HepG2 (cell line): ENCODE results near the gene ZNF446. TPM values are rescaled to one million over a fixed set of nuclear protein-coding genes. Genes with fewer than 3 reads are reported as not detected.
A peak's percentile ranks its signal among the peaks of the same experiment; 100 is the strongest.

Source experiments
- ATAC-seq: fragments of 200-7000 bp; cut with Tn5 transposase; 3 replicates; pipeline ENCODE4 v1.9.1; 2020; ENCODE audit warnings: mild to moderate bottlenecking, moderate library complexity
- BruUV-seq: library from RNA; stranded (reverse); fragments of 400-500 nt; replicated peaks from 2 replicates; lab custom pipeline; 2021; lab: Mats Ljungman, UMichigan
- CTCF ChIA-PET: fragments of 300-600 bp; formaldehyde crosslinking; extraction: SDS; loops from one replicate; lab custom pipeline; 2021; ENCODE audit warnings: low total read pairs, inconsistent platforms, low intra/inter-chr PET ratio; lab: Yijun Ruan, JAX
- POLR2A ChIA-PET: fragments of 350-600 bp; sonication (Branson Sonifier 250); formaldehyde crosslinking; loops from one replicate; lab custom pipeline; 2020; ENCODE audit warnings: antibody characterized with exemption, inconsistent platforms; lab: Yijun Ruan, JAX
- DNase-seq: peaks from one replicate; pipeline ENCODE4 v3.0.0-alpha.2; 2015; ENCODE audit warnings: low spot score
- FAIRE-seq: peaks from 3 replicates; lab custom pipeline; 2011; peaks lifted over from hg19 to GRCh38; lab: Jason Lieb, UNC
- H2AFZ ChIP-seq: one replicate; pipeline ENCODE4 v1.6.1; 2011; ENCODE audit warnings: low read length, inconsistent platforms
- H3K27ac ChIP-seq: fragments of 300-600 bp; 3 replicates; pipeline ENCODE4 v1.8.0; 2011; ENCODE audit warnings: mixed run types, mild to moderate bottlenecking, mixed read lengths, low read length, inconsistent platforms; ENCODE audit not compliant: insufficient read depth; ENCODE audit errors: extremely low read length
- H3K27me3 ChIP-seq, 2 experiments: fragments of 200-600 bp in 1 of 2; 2 replicates in 1 of 2; 3 replicates in 1 of 2; pipeline versions ENCODE4 v1.6.0 to v1.8.0; 2011; ENCODE audit warnings: low read length in 2 of 2, mild to moderate bottlenecking in 2 of 2, moderate library complexity in 2 of 2, inconsistent platforms in 1 of 2; ENCODE audit not compliant: insufficient read depth in 2 of 2, control insufficient read depth in 1 of 2
- H3K36me3 ChIP-seq, 2 experiments: fragments of 200-600 bp in 1 of 2; replicated peaks in 1 of 2; 2 replicates in 1 of 2; 3 replicates in 1 of 2; pipeline versions ENCODE4 v1.5.1 to v1.8.0; 2011; ENCODE audit warnings: low read length in 2 of 2, inconsistent platforms in 1 of 2; ENCODE audit not compliant: insufficient read depth in 2 of 2, control insufficient read depth in 1 of 2
- H3K4me1 ChIP-seq: 2 replicates; pipeline ENCODE4 v1.5.1; 2012; ENCODE audit warnings: low read length, inconsistent platforms; ENCODE audit not compliant: insufficient read depth
- H3K4me2 ChIP-seq: 2 replicates; pipeline ENCODE4 v1.6.0; 2011; ENCODE audit warnings: low read depth, low read length, inconsistent platforms
- H3K4me3 ChIP-seq, 3 experiments: fragments of 200-600 bp in 1 of 3; sonication (generic), shearing (Covaris generic) in 1 of 3; replicated peaks in 1 of 3; 2 replicates each; pipeline ENCODE4 v1.5.1; 2011 to 2016; ENCODE audit warnings: low read length in 3 of 3, inconsistent platforms in 2 of 3, low read depth in 2 of 3, mild to moderate bottlenecking in 2 of 3, control low read depth in 1 of 3, mixed read lengths in 1 of 3; ENCODE audit not compliant: insufficient read depth in 1 of 3
- H3K79me2 ChIP-seq: one replicate; pipeline ENCODE4 v1.6.1; 2011; ENCODE audit warnings: low read length, inconsistent platforms; ENCODE audit not compliant: insufficient read depth
- H3K9ac ChIP-seq: 2 replicates; pipeline ENCODE4 v1.6.0; 2011; ENCODE audit warnings: mild to moderate bottlenecking, low read depth, low read length, inconsistent platforms; ENCODE audit not compliant: insufficient read depth
- H3K9me3 ChIP-seq: 2 replicates; pipeline ENCODE4 v1.5.1; 2012; ENCODE audit warnings: mild to moderate bottlenecking, low read length
- H4K20me1 ChIP-seq: 2 replicates; pipeline ENCODE4 v1.6.0; 2011; ENCODE audit warnings: inconsistent platforms, mild to moderate bottlenecking, low read length, moderate library complexity; ENCODE audit not compliant: insufficient read depth
- CTCF ChIP-seq: sonication (generic); formaldehyde crosslinking; IDR thresholded peaks from 2 replicates; pipeline ENCODE4 v1.5.0; 2020; ENCODE audit warnings: mild to moderate bottlenecking, missing genetic modification reagents, moderate library complexity
- HOXA3 ChIP-seq: sonication (generic); formaldehyde crosslinking; IDR thresholded peaks from 2 replicates; pipeline ENCODE4 v1.5.0; 2020; ENCODE audit warnings: missing genetic modification reagents
- NFKBIZ ChIP-seq: IDR thresholded peaks from 2 replicates; pipeline ENCODE4 v1.6.1; 2018; ENCODE audit warnings: missing genetic modification reagents, missing compliant biosample characterization
- NRL ChIP-seq: sonication (generic); formaldehyde crosslinking; IDR thresholded peaks from 2 replicates; pipeline ENCODE4 v1.5.0; 2020; ENCODE audit warnings: missing genetic modification reagents, mild to moderate bottlenecking, moderate library complexity, borderline replicate concordance
- ZBTB38 ChIP-seq: sonication (generic); formaldehyde crosslinking; IDR thresholded peaks from 2 replicates; pipeline ENCODE4 v1.5.1; 2020; ENCODE audit warnings: mild to moderate bottlenecking, missing genetic modification reagents
- ZKSCAN8 ChIP-seq: IDR thresholded peaks from 2 replicates; pipeline ENCODE4 v1.6.1; 2016; ENCODE audit warnings: borderline replicate concordance, missing genetic modification reagents, missing compliant biosample characterization
- ZNF276 ChIP-seq: sonication (generic); formaldehyde crosslinking; IDR thresholded peaks from 2 replicates; pipeline ENCODE4 v1.4.0; 2020; ENCODE audit warnings: mild to moderate bottlenecking, low read depth, missing genetic modification reagents
- ZNF441 ChIP-seq: sonication (generic); formaldehyde crosslinking; IDR thresholded peaks from 2 replicates; pipeline ENCODE4 v1.7.0; 2021; ENCODE audit warnings: missing genetic modification reagents, borderline replicate concordance
- WGBS: methylation state at CpG from one replicate; pipeline ENCODE4 v1.1.6; 2017; ENCODE audit warnings: low lambda C conversion rate; 5-methylcytosine and 5-hydroxymethylcytosine counted together
- in situ Hi-C: cut with HindIII; loops from 2 replicates; pipeline ENCODE4 v1.10.0; 2017; ENCODE audit warnings: low pct_unique_long_range_greater_than_20kb; ENCODE audit not compliant: extremely low pct_ligation_motif_present
- intact Hi-C: fragments of 100-400 bp; cut with micrococcal nuclease; formaldehyde crosslinking; loops from one replicate; pipeline ENCODE4 v1.10.0; 2022; ENCODE audit not compliant: unreplicated experiment
- polyA plus RNA-seq, 8 experiments: library from polyadenylated mRNA; depleted of rRNA in 3 of 8; stranded (reverse) in 7 of 8; unstranded in 1 of 8; fragments of >200 nt; fragmentation: Illumina TruSeq in 4 of 8; extraction: Trizol in 4 of 8; gene quantifications; 2 replicates each; pipeline versions ENCODE4 v1.2.1 to v1.2.3, GENCODE V29; 2011 to 2016; ENCODE audit warnings: low read depth in 4 of 8, missing spikeins in 1 of 8, mixed read lengths in 1 of 8; ENCODE audit not compliant: insufficient read depth in 1 of 8
- total RNA-seq, 5 experiments: library from RNA; depleted of rRNA; stranded (reverse); fragments of >200 nt; fragmentation: Illumina TruSeq; extraction: Trizol; gene quantifications; 2 replicates each; pipeline ENCODE4 v1.2.3, GENCODE V29; 2016; ENCODE audit warnings: low read depth in 1 of 5
- TF ChIP-seq, protein P1 (sequence below): sonication (generic); formaldehyde crosslinking; IDR thresholded peaks from 2 replicates; pipeline ENCODE4 v1.8.0; 2022; ENCODE audit warnings: low read depth, missing genetic modification reagents

ZNF446 gene
- total and polyA plus RNA-seq, 2 of the 13 experiments (the other 11 are each of a cell fraction or from before 2014, with no cell fraction given): 3.0 to 3.6 TPM

- Histone ChIP-seq H3K4me1 (peaks cover 57% of the 10 kb centered on the region), H3K27me3 (no peaks in the 10 kb centered on the region; a peak in 1 of 5 replicates), H3K36me3 (peaks cover 5 to 6% of the 10 kb centered on the region in 2 experiments; a peak in 4 of 5 replicates), H3K79me2 (peaks cover 25% of the 10 kb centered on the region), H3K4me2 (no peak overlapping the region), H4K20me1 (no peaks in the 10 kb centered on the region), H3K9me3 (no peaks in the 10 kb centered on the region), H3K9ac (no peak overlapping the region), H2AFZ (no peak overlapping the region), H3K4me3 (no peak overlapping the region)
- no TSS peak for BruUV-seq
- FAIRE-seq: no peak
- ATAC-seq: no peak
- intact Hi-C loops: loop anchor here (5.0 kb wide), 1 partner anchor 189 kb away; the partner anchor contains the start of gene ZSCAN22
- CTCF ChIA-PET: no interaction called here
- POLR2A ChIA-PET: interaction anchor here (1.1 kb wide), 1 partner anchor 16 kb away, joined by 3 read pairs; no protein-coding TSS in a partner anchor
- no peak for TF ChIP-seq ZNF276
- TF ChIP-seq ZNF441 (CRISPR knock-in tag): no peak
- TF ChIP-seq, all 625 proteins: peak for 0
- in situ Hi-C loops: no loop called here
- WGBS: 96% methylated on average over 25 of the region's 25 CpGs
- H3K27ac ChIP-seq: no peak overlapping the region
- no peak for DNase-seq
Measured at GRCh38 chr19:58516246-58516836, 40.2 kb downstream of the ZNF446 start.

DNA sequence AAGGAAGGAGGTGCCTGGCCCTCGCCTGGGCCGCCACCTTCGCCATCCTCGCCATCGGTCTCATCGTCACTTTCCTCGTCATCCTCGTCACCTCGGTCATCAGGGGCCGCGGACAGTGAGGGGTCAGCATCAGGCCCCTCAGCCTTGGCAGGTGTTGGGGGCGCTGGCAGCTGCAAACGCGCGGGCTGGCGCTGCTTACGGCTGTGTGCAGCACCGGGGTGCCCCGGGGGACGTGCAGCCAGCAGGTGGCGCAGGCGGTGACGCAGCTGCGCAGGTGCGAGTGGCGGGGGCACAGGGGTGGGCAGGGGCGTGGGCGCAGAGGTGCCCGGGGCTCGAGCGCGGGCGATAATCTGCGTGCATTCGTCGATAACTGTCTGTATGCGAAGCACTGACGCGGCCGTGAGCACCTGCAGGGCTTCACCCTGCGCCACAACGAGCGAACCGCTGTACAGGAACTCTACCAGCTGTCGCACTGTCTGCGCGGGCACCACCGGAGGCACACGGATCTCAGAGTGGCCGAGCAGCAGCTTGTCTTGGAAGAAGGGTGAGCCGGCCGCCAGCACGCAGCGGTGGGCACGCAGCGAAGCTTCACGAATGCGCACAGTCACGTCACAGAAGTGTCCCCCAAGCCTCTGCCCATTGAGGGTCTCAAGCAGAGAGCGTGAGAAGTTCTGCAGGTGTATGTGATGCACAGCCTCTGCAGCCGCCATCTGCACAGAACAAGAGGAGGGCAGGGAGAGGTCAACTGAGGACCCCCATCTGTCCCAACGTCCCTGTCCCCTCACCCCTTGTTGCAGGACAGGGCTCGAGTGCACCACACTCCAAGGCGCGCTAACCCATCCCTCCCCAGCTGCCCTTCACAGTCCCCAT, 41.0 kb downstream of the ZNF446 start:
- POLR2A ChIA-PET: interaction anchor here (0.7 to 1.1 kb wide), 2 partner anchors 17 to 27 kb away, joined by 3 read pairs; partner anchors contain the start of gene TRIM28
- CTCF ChIA-PET: no interaction called here
- Histone ChIP-seq H3K4me3 (no peak overlapping the region; a peak in 1 of 6 replicates), H3K27ac (no peak overlapping the region), H3K36me3 (peaks cover 5 to 6% of the 10 kb centered on the region in 2 experiments; a peak in 4 of 5 replicates), H3K79me2 (peaks cover 25% of the 10 kb centered on the region), H3K4me1 (peaks cover 48% of the 10 kb centered on the region), H3K9ac (no peak overlapping the region), H2AFZ (no peak overlapping the region), H3K9me3 (no peaks in the 10 kb centered on the region), H3K27me3 (no peaks in the 10 kb centered on the region; a peak in 1 of 5 replicates), H4K20me1 (no peaks in the 10 kb centered on the region), H3K4me2 (peak overlapping the region; percentile 3; the same call in 1 of the 2 replicates)
- BruUV-seq: no TSS peak
- DNase-seq (no peak), FAIRE-seq (no peak), ATAC-seq (no peak)
- in situ Hi-C loops (no loop called here), intact Hi-C loops (loop anchor here (5.0 kb wide), 1 partner anchor 190 kb away; the partner anchor contains the start of gene ZSCAN22)
- WGBS: 98% methylated on average over 58 of the region's 65 CpGs
- TF ChIP-seq ZBTB38 (CRISPR knock-in tag) (0 out of 2 replicates have a peak, but pooled peaks have one; percentile 20), ZKSCAN8 (no peak), NFKBIZ (CRISPR knock-in tag) (no peak), CTCF (peak; percentile 17; the same call in 1 of the 2 replicates), NRL (CRISPR knock-in tag) (no peak), HOXA3 (CRISPR knock-in tag) (peak; percentile 72)
- TF ChIP-seq, protein P1, sequence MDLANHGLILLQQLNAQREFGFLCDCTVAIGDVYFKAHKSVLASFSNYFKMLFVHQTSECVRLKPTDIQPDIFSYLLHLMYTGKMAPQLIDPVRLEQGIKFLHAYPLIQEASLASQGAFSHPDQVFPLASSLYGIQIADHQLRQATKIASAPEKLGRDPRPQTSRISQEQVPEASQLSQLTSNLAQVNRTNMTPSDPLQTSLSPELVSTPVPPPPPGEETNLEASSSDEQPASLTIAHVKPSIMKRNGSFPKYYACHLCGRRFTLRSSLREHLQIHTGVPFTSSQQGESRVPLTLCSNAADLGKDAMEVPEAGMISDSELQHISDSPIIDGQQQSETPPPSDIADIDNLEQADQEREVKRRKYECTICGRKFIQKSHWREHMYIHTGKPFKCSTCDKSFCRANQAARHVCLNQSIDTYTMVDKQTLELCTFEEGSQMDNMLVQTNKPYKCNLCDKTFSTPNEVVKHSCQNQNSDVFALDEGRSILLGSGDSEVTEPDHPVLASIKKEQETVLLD (CRISPR knock-in tag): no peak
